ENCODE data around the gene PYCARD. TPM values are rescaled to one million over a fixed set of nuclear protein-coding genes. Genes with fewer than 3 reads are reported as not detected.

Gene PYCARD
- polyA plus RNA-seq (46.4 to 84.9 TPM (median 58.1 TPM) in 3 replicates), polyA minus RNA-seq (25.1 to 88.4 TPM (median 60.1 TPM) in 3 replicates)
- polyA plus RNA-seq (2011; ENCODE audit: low read depth) = 18.4 TPM
- 33.0 and 90.8 TPM in 2 replicates for polyA plus RNA-seq (2011; cell fraction: cytosol; rRNA removed)
- 21.8 and 25.3 TPM in 2 replicates for polyA plus RNA-seq (2011; cell fraction: nucleus; rRNA removed)
- 82.2 and 114 TPM in 2 replicates for polyA plus RNA-seq (2012; ENCODE audit: low replicate concordance)
- polyA minus RNA-seq (2011; cell fraction: cytosol; rRNA and poly(A)+ RNA removed) = 162 TPM
- polyA minus RNA-seq (2011; cell fraction: nucleus; rRNA and poly(A)+ RNA removed) = 11.1 and 12.3 TPM in 2 replicates

GRCh38 chr16:31202414-31203375 is at the start of gene PYCARD:
TSS of gene PYCARD (minus strand) at chr16:31202760. CDS start at chr16:31202690, 70 bp downstream.
- Histone ChIP-seq H3K36me3 (ENCODE audit: control insufficient read depth in 2 of 2, extremely low read depth in 1 of 2, insufficient read depth in 2 of 2, low read length in 2 of 2) (peaks cover 0 to 5% of the 10 kb centered on the region in 2 experiments), H3K27me3 (ENCODE audit: control insufficient read depth, extremely low read depth, insufficient read depth, low read length) (no peaks in the 10 kb centered on the region), H3K9me3 (ENCODE audit: control insufficient read depth, low read depth, low read length) (no peaks in the 10 kb centered on the region), H3K4me1 (ENCODE audit: control insufficient read depth, extremely low read depth, insufficient read depth, low read length) (peaks cover 23% of the 10 kb centered on the region), H2AFZ (ENCODE audit: control insufficient read depth, low read length) (peak within 1 kb of the TSS; percentile 77), H4K20me1 (ENCODE audit: control insufficient read depth, extremely low read depth, insufficient read depth, low read length) (peaks cover 4% of the 10 kb centered on the region), H3K9ac (ENCODE audit: control insufficient read depth, extremely low read depth, insufficient read depth, low read length) (peak within 1 kb of the TSS; percentile 72), H3K79me2 (ENCODE audit: control insufficient read depth, insufficient read depth, low read length) (peaks cover 2% of the 10 kb centered on the region), H3K27ac (ENCODE audit: control insufficient read depth, insufficient read depth, low read length) (peak within 1 kb of the TSS; percentile 56), H3K4me2 (ENCODE audit: control insufficient read depth, extremely low read depth, insufficient read depth, low read depth, low read length) (peak within 1 kb of the TSS; percentile 92), H3K4me3 (ENCODE audit: control insufficient read depth in 2 of 3, extremely low read depth in 1 of 3, insufficient read depth in 2 of 3, low read depth in 1 of 3, low read length in 3 of 3) (peak within 1 kb of the TSS; percentile 63 to 79 (median 78)), H3K9me1 (ENCODE audit: control insufficient read depth, extremely low read depth, insufficient read depth, low read length) (no peaks in the 10 kb centered on the region)
- DNase-seq (ENCODE audit: low read depth, low spot score) = no peak
- no peak for FAIRE-seq
- no peak for TF ChIP-seq CTCF (optimal IDR thresholded peaks at IDR 0.05 in 1 of 3, IDR thresholded peaks at IDR 0.05 in 1 of 3, conservative IDR thresholded peaks at IDR 0.05 in 1 of 3; ENCODE audit: extremely low read depth in 1 of 3, insufficient read depth in 2 of 3, low read length in 3 of 3)
- TF ChIP-seq EZH2 (IDR thresholded peaks at IDR 0.05; ENCODE audit: low read length) = no peak
- dilution Hi-C loops (cut with MboI; ENCODE audit: extremely low pct_ligation_motif_present, low sequenced_read_pairs) = no loop called here

- TF ChIP-seq CTCF (optimal IDR thresholded peaks at IDR 0.05 in 1 of 3, IDR thresholded peaks at IDR 0.05 in 1 of 3, conservative IDR thresholded peaks at IDR 0.05 in 1 of 3; ENCODE audit: extremely low read depth in 1 of 3, insufficient read depth in 2 of 3, low read length in 3 of 3) (no peak), EZH2 (IDR thresholded peaks at IDR 0.05; ENCODE audit: low read length) (no peak)
- H2AFZ ChIP-seq (ENCODE audit: control insufficient read depth, low read length) = no peak overlapping the region
- dilution Hi-C loops (cut with MboI; ENCODE audit: extremely low pct_ligation_motif_present, low sequenced_read_pairs) = no loop called here
- H3K4me3 ChIP-seq (ENCODE audit: control insufficient read depth in 2 of 3, extremely low read depth in 1 of 3, insufficient read depth in 2 of 3, low read depth in 1 of 3, low read length in 3 of 3) = no peak overlapping the region
- H3K27me3 ChIP-seq (ENCODE audit: control insufficient read depth, extremely low read depth, insufficient read depth, low read length) = no peaks in the 10 kb centered on the region
- no peak overlapping the region for H3K9ac ChIP-seq (ENCODE audit: control insufficient read depth, extremely low read depth, insufficient read depth, low read length)
- no peak overlapping the region for H3K4me2 ChIP-seq (ENCODE audit: control insufficient read depth, extremely low read depth, insufficient read depth, low read depth, low read length)
- H3K9me3 ChIP-seq (ENCODE audit: control insufficient read depth, low read depth, low read length) = no peaks in the 10 kb centered on the region
- no peaks in the 10 kb centered on the region for H3K9me1 ChIP-seq (ENCODE audit: control insufficient read depth, extremely low read depth, insufficient read depth, low read length)
- DNase-seq (ENCODE audit: low read depth, low spot score) = no peak
- H3K79me2 ChIP-seq (ENCODE audit: control insufficient read depth, insufficient read depth, low read length) = no peaks in the 10 kb centered on the region
- FAIRE-seq = no peak
- no peaks in the 10 kb centered on the region for H4K20me1 ChIP-seq (ENCODE audit: control insufficient read depth, extremely low read depth, insufficient read depth, low read length)
- H3K27ac ChIP-seq (ENCODE audit: control insufficient read depth, insufficient read depth, low read length) = no peak overlapping the region
- peaks cover 20% of the 10 kb centered on the region for H3K4me1 ChIP-seq (ENCODE audit: control insufficient read depth, extremely low read depth, insufficient read depth, low read length)
- no peaks in the 10 kb centered on the region for H3K36me3 ChIP-seq (ENCODE audit: control insufficient read depth in 2 of 2, extremely low read depth in 1 of 2, insufficient read depth in 2 of 2, low read length in 2 of 2)
These were observed 48.9 kb upstream of the PYCARD start for GRCh38 chr16:31251435-31251834.

Data from keratinocyte (primary cell).